Upper lobe of right lung (tissue), 1 donor: ENCODE results near the gene FKBP2. TPM values are rescaled to one million over a fixed set of nuclear protein-coding genes. Genes with fewer than 3 reads are reported as not detected.

Source experiments
- ATAC-seq: fragments of 200-7000 bp; cut with Tn5 transposase; one replicate; pipeline ENCODE4 v1.9.1; 2020; ENCODE audit warnings: mild to moderate bottlenecking, moderate library complexity
- DNase-seq: peaks from one replicate; pipeline ENCODE4 v3.0.0-alpha.2; 2020
- H3K27ac ChIP-seq: fragments of 200-600 bp; one replicate; pipeline ENCODE4 v1.8.0; 2022
- H3K27me3 ChIP-seq: fragments of 200-600 bp; one replicate; pipeline ENCODE4 v1.8.0; 2022; ENCODE audit warnings: mild to moderate bottlenecking
- H3K36me3 ChIP-seq: fragments of 200-600 bp; one replicate; pipeline ENCODE4 v1.8.0; 2022
- H3K4me1 ChIP-seq: fragments of 200-600 bp; one replicate; pipeline ENCODE4 v1.8.0; 2022
- H3K4me3 ChIP-seq: fragments of 200-600 bp; one replicate; pipeline ENCODE4 v1.8.0; 2022; ENCODE audit warnings: mild to moderate bottlenecking
- H3K9me3 ChIP-seq: fragments of 200-600 bp; one replicate; pipeline ENCODE4 v1.8.0; 2022
- CTCF ChIP-seq: fragments of 200-600 bp; IDR thresholded peaks from one replicate; pipeline ENCODE4 v1.8.0; 2022; ENCODE audit warnings: antibody characterized with exemption
- intact Hi-C: fragments of 100-400 bp; cut with DNase I; formaldehyde crosslinking; loops from one replicate; pipeline ENCODE4 v1.11.0; 2022
- total RNA-seq: library from RNA; stranded (reverse); fragmentation: NEBNext Ultra II Directional; extraction: Animal tissue kit (Norgen Biotek cat#: 25700); gene quantifications from one replicate; pipeline ENCODE4 v1.2.1, GENCODE V29; 2021
- donor health status: DM: no; HTN: yes; CAD: no; lungs with severe emphysema.

Gene FKBP2
- total RNA-seq, 1 donor from 2014 or later: 53.9 TPM

GRCh38 chr11:64207256-64208085 lies 33.4 kb upstream of the FKBP2 start:
- peak overlapping the region; percentile 54 for H3K4me3 ChIP-seq
- H3K36me3 ChIP-seq: peaks cover 25% of the 10 kb centered on the region
- peak; percentile 60 for ATAC-seq
- no peak for TF ChIP-seq CTCF
- H3K27ac ChIP-seq: peak overlapping the region; percentile 88
- intact Hi-C loops: no loop called here
- H3K4me1 ChIP-seq: peaks cover 47% of the 10 kb centered on the region
- no peaks in the 10 kb centered on the region for H3K9me3 ChIP-seq
- peak; percentile 83 for DNase-seq
- H3K27me3 ChIP-seq: no peaks in the 10 kb centered on the region

GRCh38 chr11:64208086-64208795 lies 32.7 kb upstream of the FKBP2 start:
- Histone ChIP-seq H3K9me3 (no peaks in the 10 kb centered on the region), H3K27me3 (no peaks in the 10 kb centered on the region), H3K4me3 (peak overlapping the region; percentile 54), H3K4me1 (peaks cover 47% of the 10 kb centered on the region), H3K36me3 (peaks cover 17% of the 10 kb centered on the region), H3K27ac (peak overlapping the region; percentile 88)
- DNase-seq (no peak), ATAC-seq (no peak)
- no peak for TF ChIP-seq CTCF
- intact Hi-C loops: no loop called here

DNA sequence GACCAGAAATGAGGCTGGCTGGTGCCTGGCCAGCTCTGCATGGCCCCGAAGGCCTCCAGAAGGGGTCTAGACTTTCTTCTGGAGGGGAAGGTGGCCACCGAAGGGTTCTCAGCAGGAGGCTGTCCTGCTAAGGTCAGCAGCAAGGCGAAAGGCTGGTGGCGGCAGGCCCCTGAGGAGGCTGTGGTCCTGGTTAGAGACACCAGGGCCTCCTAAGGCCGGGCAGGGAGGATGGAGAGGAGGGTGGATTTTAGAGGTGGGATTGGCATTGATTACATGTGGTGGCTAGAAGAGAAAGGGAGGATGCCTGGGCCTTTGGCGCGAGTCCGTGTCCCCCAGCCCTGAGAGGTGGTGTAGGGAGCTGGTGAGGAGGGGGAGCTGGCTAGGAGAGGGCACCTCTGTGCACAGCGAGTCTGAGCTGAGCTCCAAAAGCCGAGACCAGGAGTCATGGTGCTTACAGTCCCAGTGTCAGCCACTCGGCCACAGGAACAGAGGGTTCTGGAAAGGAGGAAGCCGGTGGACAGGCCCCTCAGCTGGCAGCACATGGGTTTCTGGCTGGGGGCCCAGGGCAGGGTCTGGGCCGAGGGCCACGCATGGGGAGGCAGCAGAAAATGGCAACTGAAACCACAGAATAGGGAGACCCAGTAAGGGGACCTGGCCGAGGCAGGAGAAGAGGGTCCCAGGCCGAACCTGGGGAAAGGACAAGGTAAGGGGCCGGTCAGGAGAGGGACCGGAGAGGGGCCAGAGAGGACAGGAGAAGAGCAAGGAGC lies 31.9 kb upstream of the FKBP2 start:
- H3K9me3 ChIP-seq: no peaks in the 10 kb centered on the region
- ATAC-seq (no peak), DNase-seq (peak; percentile 63)
- H3K27ac ChIP-seq: peak overlapping the region; percentile 17
- H3K27me3 ChIP-seq: no peaks in the 10 kb centered on the region
- peaks cover 10% of the 10 kb centered on the region for H3K36me3 ChIP-seq
- H3K4me3 ChIP-seq: no peak overlapping the region
- intact Hi-C loops: no loop called here
- TF ChIP-seq CTCF: no peak
- peaks cover 47% of the 10 kb centered on the region for H3K4me1 ChIP-seq

DNA sequence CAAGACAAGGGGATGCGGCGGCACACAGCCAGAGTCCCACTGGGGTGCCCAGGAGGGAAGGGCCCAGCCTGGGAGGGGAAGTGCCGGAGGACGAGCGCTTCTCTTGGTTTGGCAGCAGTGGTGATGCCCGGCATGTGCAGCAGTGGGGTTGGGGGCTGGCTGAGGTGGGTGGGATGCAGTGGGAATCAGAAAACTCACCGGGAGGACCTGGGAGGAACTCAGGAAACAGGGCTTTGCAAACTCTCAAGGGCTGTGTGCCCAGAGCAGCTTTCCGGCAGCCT lies 31.4 kb upstream of the FKBP2 start:
- Histone ChIP-seq H3K36me3 (peaks cover 7% of the 10 kb centered on the region), H3K27ac (no peak overlapping the region), H3K4me1 (peaks cover 42% of the 10 kb centered on the region), H3K27me3 (no peaks in the 10 kb centered on the region), H3K9me3 (no peaks in the 10 kb centered on the region), H3K4me3 (no peak overlapping the region)
- TF ChIP-seq CTCF: no peak
- peak; percentile 65 for DNase-seq
- intact Hi-C loops: no loop called here
- ATAC-seq: no peak

DNA sequence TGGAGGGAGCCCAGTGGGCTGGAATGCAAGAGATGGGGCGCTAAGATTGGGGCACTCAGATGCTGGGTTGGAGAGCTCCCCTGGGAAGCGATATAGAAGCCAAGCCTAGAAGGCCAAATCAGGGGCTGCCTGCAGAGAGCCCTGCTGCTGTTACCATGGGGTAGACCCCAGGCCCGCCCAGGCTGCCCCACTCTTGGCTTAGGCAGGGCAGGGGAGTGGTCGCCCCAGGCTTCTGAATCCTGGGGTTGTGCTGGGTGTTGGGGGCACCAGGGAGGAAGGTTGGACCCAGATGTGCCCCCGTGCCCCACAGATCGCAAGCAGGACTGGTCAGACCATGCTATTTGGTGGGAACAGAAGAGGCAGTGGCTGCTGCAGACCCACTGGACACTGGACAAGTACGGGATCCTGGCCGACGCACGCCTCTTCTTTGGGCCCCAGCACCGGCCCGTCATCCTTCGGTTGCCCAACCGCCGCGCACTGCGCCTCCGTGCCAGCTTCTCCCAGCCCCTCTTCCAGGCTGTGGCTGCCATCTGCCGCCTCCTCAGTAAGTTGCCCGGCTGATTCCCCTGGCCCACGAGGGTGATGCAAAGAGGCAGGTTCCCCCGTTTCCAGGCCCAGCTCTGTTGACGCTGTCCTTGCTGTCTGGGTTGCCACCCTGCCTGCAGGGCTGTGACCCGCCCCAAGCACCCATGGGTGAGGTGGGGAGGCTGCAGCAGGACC lies 30.4 kb upstream of the FKBP2 start:
- H3K27ac ChIP-seq: no peak overlapping the region
- H3K36me3 ChIP-seq: peaks cover 7% of the 10 kb centered on the region
- TF ChIP-seq CTCF: no peak
- no peaks in the 10 kb centered on the region for H3K9me3 ChIP-seq
- intact Hi-C loops: no loop called here
- no peak for ATAC-seq
- no peak overlapping the region for H3K4me3 ChIP-seq
- peak; percentile 62 for DNase-seq
- H3K4me1 ChIP-seq: peaks cover 33% of the 10 kb centered on the region
- no peaks in the 10 kb centered on the region for H3K27me3 ChIP-seq
